ENCODE results near the gene VAC14. TPM values are rescaled to one million over a fixed set of nuclear protein-coding genes. Genes with fewer than 3 reads are reported as not detected.

VAC14 gene
- total RNA-seq, 2 experiments from 2014 or later = 40.3 to 44.9 TPM

GRCh38 chr16:70788668-70789594, 12.0 kb downstream of the VAC14 start:
- CTCF ChIA-PET = interaction anchor here (1.5 kb wide), 1 partner anchor 12 kb away, joined by 3 read pairs; the partner anchor contains the start of gene VAC14
- POLR2A ChIA-PET = no interaction called here

DNA sequence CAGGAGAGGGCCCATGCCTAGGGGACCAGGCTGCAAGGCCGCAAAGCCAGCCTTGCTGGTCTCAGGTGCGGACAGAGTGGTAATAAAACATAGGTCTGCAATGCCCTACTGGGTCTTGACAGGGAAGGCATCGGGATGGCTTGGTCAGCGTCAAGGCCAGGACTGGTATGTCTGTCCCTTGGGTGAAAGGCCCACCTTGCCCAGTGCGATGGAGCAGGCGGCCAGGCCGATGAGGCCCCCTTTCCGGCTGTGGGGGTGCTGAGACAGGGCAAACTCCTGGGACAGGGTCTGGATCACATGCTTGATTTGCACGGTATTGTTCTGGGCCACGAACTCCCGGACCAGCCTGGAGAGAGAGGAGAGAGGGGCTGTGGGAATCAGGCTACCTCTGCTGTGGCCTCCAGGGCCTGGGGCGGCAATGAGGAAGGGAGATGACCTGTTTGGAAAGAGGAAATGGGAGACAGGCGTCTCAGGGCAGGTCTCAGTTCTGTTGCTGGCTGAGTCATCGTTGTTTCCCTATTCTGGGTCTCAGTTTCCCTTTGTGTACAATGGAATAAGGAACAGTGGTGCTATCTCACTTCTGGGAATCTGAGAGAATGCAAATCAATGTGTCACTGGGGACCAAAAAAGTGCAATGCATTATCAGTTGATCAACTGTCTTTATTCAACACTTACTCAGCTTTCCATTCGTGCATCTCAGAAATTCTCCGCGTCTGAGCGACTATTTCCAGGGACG, 14.8 kb downstream of the VAC14 start:
- POLR2A ChIA-PET = no interaction called here
- CTCF ChIA-PET = no interaction called here

DNA sequence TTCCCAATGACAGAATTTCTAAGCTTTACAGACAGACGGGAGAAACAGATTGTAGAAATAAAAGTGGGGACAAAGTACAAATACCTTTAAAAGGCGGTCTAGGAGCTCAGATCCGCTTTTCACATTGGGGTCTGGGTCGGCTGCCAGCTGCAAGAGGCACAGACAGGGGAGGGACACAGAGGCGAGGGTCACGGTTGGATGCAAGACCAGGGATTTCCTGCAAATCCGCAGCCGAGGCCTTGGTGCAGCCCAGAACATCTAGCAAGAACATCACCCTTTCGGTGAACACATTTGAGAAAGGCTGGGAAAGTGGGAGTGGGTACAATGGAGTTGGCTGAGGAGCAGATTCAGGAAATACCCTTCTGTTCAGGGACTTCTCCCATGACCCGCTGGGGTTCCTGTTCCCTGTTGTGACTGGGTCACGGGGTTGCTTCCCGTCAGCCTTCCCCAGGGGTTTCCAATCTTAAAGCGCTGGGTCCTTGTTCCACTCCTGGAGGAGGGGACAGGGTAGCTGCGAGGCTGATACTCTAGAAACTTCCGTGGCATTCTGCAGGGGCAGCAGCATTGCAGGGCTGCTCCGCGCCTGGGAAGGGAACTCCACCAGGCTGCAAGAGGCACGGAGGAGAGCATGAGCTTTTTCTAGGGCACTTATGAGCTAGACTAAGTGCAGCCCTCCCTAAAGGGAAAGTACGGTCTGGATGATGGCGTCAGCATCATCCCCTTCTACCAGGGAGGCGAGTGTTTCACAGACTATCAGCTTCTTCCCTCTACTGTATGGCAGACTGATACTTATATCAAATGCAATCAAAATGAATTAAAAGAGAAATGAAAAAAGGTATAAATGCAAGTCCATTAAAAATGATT, 16.0 kb downstream of the VAC14 start:
- ChIA-PET CTCF (interaction anchor here (1.0 kb wide), 1 partner anchor 47 kb away, joined by 3 read pairs; no protein-coding TSS in a partner anchor), POLR2A (interaction anchor here (0.5 kb wide), 1 partner anchor 14 kb away, joined by 3 read pairs; no protein-coding TSS in a partner anchor)

DNA sequence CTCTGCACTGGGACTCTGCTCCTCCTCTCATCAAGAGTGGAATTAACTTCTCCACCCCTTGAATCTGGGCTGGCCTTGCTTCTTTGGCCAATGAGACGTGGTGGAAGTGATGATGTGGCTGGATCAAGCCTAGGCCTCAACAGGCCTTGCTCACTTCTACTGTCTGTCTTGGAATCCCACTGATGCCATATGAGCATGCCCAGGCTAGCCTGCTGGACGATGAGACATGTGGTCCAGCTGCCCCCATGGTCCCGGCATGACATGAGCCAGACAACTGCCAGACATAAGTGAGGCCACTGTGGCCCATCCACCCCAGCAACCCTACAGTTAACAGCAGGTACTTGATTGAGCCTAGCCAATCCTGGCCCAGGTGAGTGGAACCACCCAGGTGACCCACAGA, 18.7 kb downstream of the VAC14 start:
- POLR2A ChIA-PET = no interaction called here
- CTCF ChIA-PET = interaction anchor here (1.3 kb wide), 1 partner anchor 12 kb away, joined by 4 read pairs; no protein-coding TSS in a partner anchor

DNA sequence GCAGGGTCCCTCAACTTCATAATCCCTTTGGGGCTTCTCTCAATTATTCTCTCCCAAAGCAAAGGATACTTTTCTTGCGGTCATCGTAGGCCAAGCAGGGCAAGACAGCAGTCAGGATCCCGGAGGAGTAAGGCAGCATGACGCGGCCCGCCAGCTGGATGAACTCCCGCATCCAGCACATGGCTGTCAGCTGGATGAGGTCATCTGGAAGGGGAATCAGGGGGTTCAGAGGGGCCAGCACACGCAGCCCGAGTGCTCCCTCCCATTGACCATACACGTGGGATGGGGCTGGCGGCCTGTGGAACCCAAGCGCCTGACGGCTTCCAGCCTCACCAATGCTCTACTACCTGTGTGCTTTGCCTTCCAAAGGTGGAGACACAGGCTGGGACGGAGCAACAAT, 19.2 kb downstream of the VAC14 start:
- POLR2A ChIA-PET = no interaction called here
- CTCF ChIA-PET = interaction anchor here (0.6 to 1.3 kb wide), 2 partner anchors 11 to 190 kb away, joined by 3 to 4 read pairs; no protein-coding TSS in a partner anchor

- ChIA-PET CTCF (interaction anchor here (0.7 to 1.8 kb wide), 2 partner anchors 10 to 632 kb away, joined by 3 to 5 read pairs; no protein-coding TSS in a partner anchor), POLR2A (interaction anchor here (0.7 kb wide), 1 partner anchor 21 kb away, joined by 7 read pairs; no protein-coding TSS in a partner anchor)
Observed at GRCh38 chr16:70780546-70780945, 20.4 kb downstream of the VAC14 start.

DNA sequence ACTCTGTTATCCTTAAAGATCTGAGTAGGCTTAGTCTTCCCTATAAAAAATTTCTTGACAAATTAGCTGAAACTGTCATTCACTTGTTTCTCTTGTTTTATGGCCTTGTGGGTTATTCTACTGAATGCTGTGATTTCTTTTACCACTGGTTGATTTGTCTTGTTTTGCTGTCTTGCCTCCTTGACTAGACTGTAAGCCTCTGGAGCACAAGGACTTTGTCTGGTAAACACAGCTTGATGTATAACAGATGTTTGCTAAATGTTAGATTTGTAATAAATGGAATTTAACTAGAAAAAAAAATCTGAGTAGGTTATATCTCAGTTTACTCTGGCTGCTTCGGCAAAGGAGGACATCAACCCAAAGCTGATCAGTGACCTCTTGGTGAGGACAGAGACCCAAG, 21.6 kb downstream of the VAC14 start:
- ChIA-PET CTCF (interaction anchor here (1.8 kb wide), 1 partner anchor 9 kb away, joined by 5 read pairs; no protein-coding TSS in a partner anchor), POLR2A (no interaction called here)

GRCh38 chr16:70778901-70779309, 22.1 kb downstream of the VAC14 start:
- POLR2A ChIA-PET = no interaction called here

GRCh38 chr16:70777973-70778406, 23.0 kb downstream of the VAC14 start:
- ChIA-PET POLR2A (no interaction called here), CTCF (no interaction called here)

More at GRCh38 chr16:70778901-70779309, 22.1 kb downstream of the VAC14 start:
- CTCF ChIA-PET = interaction anchor here (1.8 kb wide), 1 partner anchor 8 kb away, joined by 5 read pairs; no protein-coding TSS in a partner anchor

GRCh38 chr16:70777496-70777895, 23.5 kb downstream of the VAC14 start:
- CTCF ChIA-PET = no interaction called here
- POLR2A ChIA-PET = no interaction called here

DNA sequence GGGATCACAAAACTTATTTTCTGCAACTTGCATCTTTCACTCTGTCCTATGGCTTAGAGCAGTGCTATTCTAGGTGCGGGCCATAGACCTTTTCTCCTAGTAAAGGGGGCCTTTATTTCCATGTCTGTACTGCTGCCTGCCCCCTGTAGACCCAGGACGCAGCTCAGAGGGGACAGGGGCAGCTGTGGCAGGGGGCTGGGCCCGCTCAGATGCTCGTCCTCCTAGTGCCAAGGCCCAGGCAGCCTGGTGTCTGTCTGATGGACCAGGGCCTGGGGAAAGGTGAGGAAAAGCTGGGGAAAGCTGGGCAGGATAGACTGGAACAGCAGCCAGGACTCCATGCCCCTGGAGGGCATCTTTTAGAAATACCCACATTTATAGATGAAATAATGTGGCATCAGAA, 25.6 kb downstream of the VAC14 start:
- POLR2A ChIA-PET = no interaction called here
- CTCF ChIA-PET = no interaction called here

- ChIA-PET POLR2A (no interaction called here), CTCF (interaction anchor here (1.2 kb wide), 1 partner anchor 95 kb away, joined by 3 read pairs; no protein-coding TSS in a partner anchor)
Observed at GRCh38 chr16:70774261-70774660, 26.7 kb downstream of the VAC14 start.

DNA sequence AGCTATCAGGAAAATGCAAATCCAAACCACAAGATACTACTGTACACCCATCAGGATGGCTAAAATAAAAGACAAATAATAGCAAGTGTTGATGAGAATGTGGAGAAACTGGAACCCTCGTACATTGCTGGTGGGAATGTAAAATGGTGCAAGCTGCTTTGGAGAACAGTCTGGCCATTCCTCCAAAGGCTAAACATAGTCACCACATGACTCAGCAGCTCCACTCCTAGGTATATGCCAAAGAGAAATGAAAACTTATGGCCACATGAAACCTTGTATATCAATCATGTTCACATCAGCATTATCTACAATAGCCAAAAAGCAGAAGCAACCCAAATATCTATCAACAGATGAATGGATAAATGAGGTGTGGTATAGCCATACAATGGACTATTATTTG, 28.5 kb downstream of the VAC14 start:
- ChIA-PET CTCF (no interaction called here), POLR2A (no interaction called here)

DNA sequence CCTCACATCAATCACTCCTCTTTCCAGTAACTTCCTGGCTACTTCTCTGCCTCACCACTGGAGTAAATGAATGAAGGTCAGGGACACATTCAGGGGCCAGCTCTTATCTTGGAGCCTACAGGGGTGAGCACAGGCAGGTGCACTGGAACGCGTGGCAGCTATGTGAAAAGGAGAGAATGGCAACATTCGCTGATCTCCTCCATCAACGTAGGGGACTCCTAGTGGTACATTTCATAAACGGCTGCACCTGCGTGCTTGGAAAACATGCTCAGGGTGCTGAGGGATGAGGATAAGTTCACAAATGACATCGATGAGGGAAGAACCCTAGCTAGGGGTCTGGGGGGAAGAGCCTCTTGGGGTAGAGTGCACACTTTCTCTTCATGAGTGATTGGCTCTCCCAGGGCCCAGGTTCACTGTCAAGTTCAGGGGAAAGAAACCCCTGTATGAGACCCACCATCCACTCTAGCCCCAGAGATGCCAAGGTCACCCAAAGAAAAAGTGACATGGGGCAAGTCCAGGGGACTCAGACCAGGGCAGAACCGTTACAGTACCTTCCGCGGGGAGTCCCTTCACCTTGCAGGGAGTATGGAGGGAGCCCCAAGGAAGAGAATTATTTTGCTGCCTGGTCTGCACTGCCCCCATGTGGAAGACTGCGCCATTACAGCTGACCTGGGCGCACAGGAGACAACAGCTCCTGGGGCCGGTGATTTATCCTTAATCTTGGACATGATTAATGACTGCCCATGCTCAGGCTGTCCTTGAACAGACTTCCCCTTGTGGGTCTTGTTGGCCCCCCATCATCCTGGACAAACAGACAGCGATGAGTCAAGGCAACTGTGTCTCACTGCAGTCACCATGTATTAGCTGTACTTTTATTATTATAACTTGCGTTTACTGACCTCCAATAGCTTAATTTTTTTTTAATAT, 30.1 kb downstream of the VAC14 start:
- CTCF ChIA-PET = interaction anchor here (0.7 to 2.3 kb wide), 22 partner anchors 9 to 628 kb away, joined by 3 to 8 read pairs (median 4); no protein-coding TSS in a partner anchor

GRCh38 chr16:70770291-70770625, 30.7 kb downstream of the VAC14 start:
- ChIA-PET POLR2A (no interaction called here), CTCF (interaction anchor here (1.0 to 2.3 kb wide), 13 partner anchors 9 to 629 kb away, joined by 3 to 8 read pairs (median 5); no protein-coding TSS in a partner anchor)

More for the DNA sequence above, 30.1 kb downstream of the VAC14 start:
- POLR2A ChIA-PET = interaction anchor here (0.6 to 1.2 kb wide), 5 partner anchors 14 to 653 kb away, joined by 3 to 4 read pairs (median 4); no protein-coding TSS in a partner anchor

- POLR2A ChIA-PET = no interaction called here
Observed at GRCh38 chr16:70769761-70770160, 31.2 kb downstream of the VAC14 start.

GRCh38 chr16:70769131-70769530, 31.8 kb downstream of the VAC14 start:
- CTCF ChIA-PET = interaction anchor here (2.1 kb wide), 1 partner anchor 90 kb away, joined by 5 read pairs; no protein-coding TSS in a partner anchor
- POLR2A ChIA-PET = no interaction called here

More at GRCh38 chr16:70769761-70770160, 31.2 kb downstream of the VAC14 start:
- CTCF ChIA-PET = interaction anchor here (1.0 to 2.3 kb wide), 9 partner anchors 8 to 629 kb away, joined by 3 to 8 read pairs (median 5); no protein-coding TSS in a partner anchor

DNA sequence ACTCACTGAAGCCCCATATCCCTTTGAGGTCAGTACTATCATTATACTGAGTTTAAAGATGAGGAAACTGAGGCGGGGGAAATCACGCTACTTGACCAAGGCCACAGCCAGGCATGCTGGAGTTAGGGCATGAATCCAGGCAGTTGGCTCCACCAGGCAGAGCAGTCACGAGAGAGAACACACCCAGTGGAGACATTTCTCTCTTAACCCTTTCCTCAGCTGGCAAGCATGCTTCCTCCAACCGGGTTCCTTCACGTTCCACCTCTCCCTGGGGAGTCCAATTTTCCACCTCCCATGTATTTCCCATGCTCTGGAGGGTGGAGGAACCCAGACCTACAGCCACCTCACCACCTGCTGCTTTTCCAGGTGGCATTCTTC, 32.8 kb downstream of the VAC14 start:
- POLR2A ChIA-PET = no interaction called here
- CTCF ChIA-PET = interaction anchor here (1.0 to 1.1 kb wide), 2 partner anchors 81 to 89 kb away, joined by 3 read pairs; no protein-coding TSS in a partner anchor
